Measurements from ENCODE around the gene HADHA.
A peak's percentile ranks its signal among the peaks of the same experiment; 100 is the strongest.

Gene HADHA

GRCh38 chr2:26244309-26245230 lies at the start of gene HADHA, which contains the start of gene HADHB:
Gene HADHA, minus strand, starts transcription at chr2:26244632. Its CDS starts 36 bp downstream, at chr2:26244596.
Gene HADHB, plus strand, starts transcription at chr2:26244939. Its CDS starts 9,316 bp downstream, at chr2:26254255.
- DNase-seq (ENCODE audit: low read depth) = peak; percentile 75

GRCh38 chr2:26292646-26293045 lies 48.2 kb upstream of the HADHA start:
- H3K4me3 ChIP-seq (ENCODE audit: low read depth, low read length) = no peak overlapping the region
- TF ChIP-seq, protein P1, sequence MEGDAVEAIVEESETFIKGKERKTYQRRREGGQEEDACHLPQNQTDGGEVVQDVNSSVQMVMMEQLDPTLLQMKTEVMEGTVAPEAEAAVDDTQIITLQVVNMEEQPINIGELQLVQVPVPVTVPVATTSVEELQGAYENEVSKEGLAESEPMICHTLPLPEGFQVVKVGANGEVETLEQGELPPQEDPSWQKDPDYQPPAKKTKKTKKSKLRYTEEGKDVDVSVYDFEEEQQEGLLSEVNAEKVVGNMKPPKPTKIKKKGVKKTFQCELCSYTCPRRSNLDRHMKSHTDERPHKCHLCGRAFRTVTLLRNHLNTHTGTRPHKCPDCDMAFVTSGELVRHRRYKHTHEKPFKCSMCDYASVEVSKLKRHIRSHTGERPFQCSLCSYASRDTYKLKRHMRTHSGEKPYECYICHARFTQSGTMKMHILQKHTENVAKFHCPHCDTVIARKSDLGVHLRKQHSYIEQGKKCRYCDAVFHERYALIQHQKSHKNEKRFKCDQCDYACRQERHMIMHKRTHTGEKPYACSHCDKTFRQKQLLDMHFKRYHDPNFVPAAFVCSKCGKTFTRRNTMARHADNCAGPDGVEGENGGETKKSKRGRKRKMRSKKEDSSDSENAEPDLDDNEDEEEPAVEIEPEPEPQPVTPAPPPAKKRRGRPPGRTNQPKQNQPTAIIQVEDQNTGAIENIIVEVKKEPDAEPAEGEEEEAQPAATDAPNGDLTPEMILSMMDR (IDR thresholded peaks at IDR 0.05; ENCODE audit: control insufficient read depth, extremely low read depth, insufficient read depth) = no peak
- DNase-seq (ENCODE audit: low read depth) = no peak

More at GRCh38 chr2:26244309-26245230, at the start of gene HADHA, which contains the start of gene HADHB:
- peak within 1 kb of the TSS; percentile 98 for H3K4me3 ChIP-seq (ENCODE audit: low read depth, low read length)
- TF ChIP-seq, protein P1 (IDR thresholded peaks at IDR 0.05; ENCODE audit: control insufficient read depth, extremely low read depth, insufficient read depth) = peak; percentile 34; the same call in 1 of the 2 replicates

DNA sequence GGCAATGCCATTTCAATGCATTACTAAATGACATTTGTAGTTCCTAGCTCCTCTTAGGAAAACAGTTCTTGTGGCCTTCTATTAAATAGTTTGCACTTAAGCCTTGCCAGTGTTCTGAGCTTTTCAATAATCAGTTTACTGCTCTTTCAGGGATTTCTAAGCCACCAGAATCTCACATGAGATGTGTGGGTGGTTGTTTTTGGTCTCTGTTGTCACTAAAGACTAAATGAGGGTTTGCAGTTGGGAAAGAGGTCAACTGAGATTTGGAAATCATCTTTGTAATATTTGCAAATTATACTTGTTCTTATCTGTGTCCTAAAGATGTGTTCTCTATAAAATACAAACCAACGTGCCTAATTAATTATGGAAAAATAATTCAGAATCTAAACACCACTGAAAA lies 45.6 kb upstream of the HADHA start:
- no peak overlapping the region for H3K4me3 ChIP-seq (ENCODE audit: low read depth, low read length)
- TF ChIP-seq, protein P1 (IDR thresholded peaks at IDR 0.05; ENCODE audit: control insufficient read depth, extremely low read depth, insufficient read depth) = no peak
- no peak for DNase-seq (ENCODE audit: low read depth)

- TF ChIP-seq, protein P1 (IDR thresholded peaks at IDR 0.05; ENCODE audit: control insufficient read depth, extremely low read depth, insufficient read depth) = no peak
- DNase-seq (ENCODE audit: low read depth) = no peak
- H3K4me3 ChIP-seq (ENCODE audit: low read depth, low read length) = no peak overlapping the region
Observed at GRCh38 chr2:26285931-26286330, 41.5 kb upstream of the HADHA start.

DNA sequence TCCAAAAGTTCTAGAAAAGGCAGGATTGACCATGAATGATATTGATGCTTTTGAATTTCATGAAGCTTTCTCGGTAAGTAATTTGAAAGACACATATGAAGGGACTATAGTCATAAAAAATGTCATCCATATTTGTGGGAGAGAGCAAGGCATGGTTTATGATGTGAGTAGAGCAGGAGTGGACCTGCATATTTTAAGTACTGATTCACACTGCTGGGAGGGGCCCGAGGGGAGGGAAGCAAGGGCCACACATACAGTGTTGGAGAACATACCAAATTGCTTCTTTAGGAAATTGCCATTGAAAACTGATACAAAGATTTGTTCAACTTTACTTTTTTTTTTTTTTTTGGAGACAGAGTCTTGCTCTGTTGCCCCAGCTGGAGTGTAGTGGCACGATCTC lies 39.7 kb upstream of the HADHA start:
- DNase-seq (ENCODE audit: low read depth) = no peak
- no peak overlapping the region for H3K4me3 ChIP-seq (ENCODE audit: low read depth, low read length)
- TF ChIP-seq, protein P1 (IDR thresholded peaks at IDR 0.05; ENCODE audit: control insufficient read depth, extremely low read depth, insufficient read depth) = no peak

DNA sequence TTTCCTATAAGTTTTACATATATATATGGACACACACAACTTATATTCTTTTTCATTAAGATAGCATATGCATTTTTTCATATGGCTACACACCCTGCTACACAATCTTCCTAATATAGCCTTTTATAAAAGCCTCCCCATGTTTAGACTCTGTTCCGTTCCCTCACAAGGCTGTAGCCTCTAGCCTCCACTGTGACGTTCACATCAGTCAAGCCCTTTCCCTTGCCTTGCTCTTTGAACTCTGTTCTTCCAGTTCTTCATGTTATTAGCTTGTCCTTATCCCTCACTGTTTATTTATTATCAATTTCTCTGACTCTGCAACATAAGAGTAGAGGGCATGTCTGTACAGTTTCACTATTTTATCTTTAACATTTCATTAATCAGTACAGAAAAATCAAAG lies 39.2 kb upstream of the HADHA start:
- TF ChIP-seq, protein P1 (IDR thresholded peaks at IDR 0.05; ENCODE audit: control insufficient read depth, extremely low read depth, insufficient read depth) = no peak
- DNase-seq (ENCODE audit: low read depth) = no peak
- no peak overlapping the region for H3K4me3 ChIP-seq (ENCODE audit: low read depth, low read length)

Data from LNCaP clone FGC (cell line).